Natural killer cell (primary cell): ENCODE results near the gene VIPR1. TPM values are rescaled to one million over a fixed set of nuclear protein-coding genes. Genes with fewer than 3 reads are reported as not detected.

Experiments used
- ATAC-seq, 3 donors: fragments of 150-1000 bp in 2 of 3; fragments of 200-7000 bp in 1 of 3; cut with Tn5 transposase; 1 replicate in 1 of 3; 2 replicates in 2 of 3; pipeline ENCODE4 v1.10.0; 2021; ENCODE audit warnings: mild to moderate bottlenecking in 2 of 3, moderate library complexity in 2 of 3
- DNase-seq, 2 donors: peaks; one replicate each; pipeline versions ENCODE4 v3.0.0 to v3.0.0-alpha.2; 2013 to 2021; ENCODE audit warnings: mixed read lengths in 1 of 2
- H3K27ac ChIP-seq: one replicate; pipeline ENCODE4 v1.5.1; 2013; ENCODE audit warnings: mild to moderate bottlenecking, low read length
- H3K27me3 ChIP-seq: one replicate; pipeline ENCODE4 v1.6.1; 2013; ENCODE audit warnings: low read length; ENCODE audit not compliant: control insufficient read depth, insufficient read depth
- H3K36me3 ChIP-seq: one replicate; pipeline ENCODE4 v1.6.1; 2013; ENCODE audit warnings: low read length; ENCODE audit not compliant: control insufficient read depth, insufficient read depth
- H3K4me1 ChIP-seq: one replicate; pipeline ENCODE4 v1.6.1; 2013; ENCODE audit warnings: low read length; ENCODE audit not compliant: control insufficient read depth, insufficient read depth
- H3K4me3 ChIP-seq: one replicate; pipeline ENCODE4 v1.5.1; 2013; ENCODE audit warnings: low read length
- H3K9me3 ChIP-seq: one replicate; pipeline ENCODE4 v1.6.1; 2013; ENCODE audit warnings: low read length; ENCODE audit not compliant: control insufficient read depth, insufficient read depth
- H3K27ac Mint-ChIP-seq, 2 donors: one replicate each; pipeline ENCODE4 v1.8.0; 2022; ENCODE audit warnings: mild to moderate bottlenecking in 2 of 2, mixed read lengths in 2 of 2, moderate library complexity in 1 of 2
- H3K27me3 Mint-ChIP-seq, 2 donors: one replicate each; pipeline ENCODE4 v1.8.0; 2022; ENCODE audit warnings: low read depth in 2 of 2, mixed read lengths in 2 of 2
- H3K36me3 Mint-ChIP-seq: one replicate; pipeline ENCODE4 v1.8.0; 2022; ENCODE audit warnings: mixed read lengths
- H3K4me1 Mint-ChIP-seq, 2 donors: one replicate each; pipeline ENCODE4 v1.8.0; 2022; ENCODE audit warnings: mixed read lengths in 2 of 2
- H3K4me3 Mint-ChIP-seq: one replicate; pipeline ENCODE4 v1.8.0; 2022; ENCODE audit warnings: mild to moderate bottlenecking, moderate library complexity, mixed read lengths
- H3K9me3 Mint-ChIP-seq, 2 donors: one replicate each; pipeline ENCODE4 v1.8.0; 2022; ENCODE audit warnings: mixed read lengths in 2 of 2
- WGBS: methylation state at CpG from one replicate; pipeline ENCODE4 v1.1.7; 2013; ENCODE audit warnings: missing lambda C conversion rate; ENCODE audit not compliant: insufficient coverage; 5-methylcytosine and 5-hydroxymethylcytosine counted together
- intact Hi-C: fragments of 100-400 bp; cut with micrococcal nuclease; formaldehyde crosslinking; loops from one replicate; pipeline ENCODE4 v1.14.2; 2022
- total RNA-seq, 4 donors: library from RNA; stranded (reverse); fragments of 120-200 nt in 1 of 4; gene quantifications; one replicate each; pipeline versions ENCODE4 v1.2.3 to v1.2.4, GENCODE V29; 2013 to 2022
- TF ChIP-seq, protein P1 (sequence below): fragments of 200-600 bp; IDR thresholded peaks from one replicate; pipeline ENCODE4 v1.8.0; 2022; ENCODE audit warnings: antibody characterized with exemption

Gene VIPR1
- total RNA-seq, 3 donors from 2014 or later (not counting 1 experiment from before 2014, with no cell fraction given): 2.3 to 3.1 (median 2.4) TPM

DNA sequence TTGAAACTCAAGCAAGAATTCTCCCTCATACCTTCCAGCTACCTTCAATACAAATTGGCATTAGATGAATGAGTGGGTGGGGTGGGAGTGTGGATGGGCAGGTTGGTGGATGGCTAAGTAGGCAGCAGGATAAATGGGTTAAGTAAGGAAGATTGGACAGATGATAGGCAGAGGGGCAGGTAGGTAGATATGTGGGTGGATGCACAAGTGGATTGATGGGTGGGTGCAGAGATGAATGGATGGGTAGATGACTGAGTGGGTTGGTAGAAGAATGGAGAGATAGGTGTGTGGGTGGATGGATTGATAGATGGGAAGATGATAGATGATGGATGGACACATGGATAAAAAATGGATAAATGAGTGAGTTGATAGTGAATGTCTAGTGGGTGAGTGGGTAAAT lies 27.6 kb downstream of the VIPR1 start:
- Histone ChIP-seq H3K4me3 (no peak overlapping the region), H3K4me1 (peaks cover 41% of the 10 kb centered on the region), H3K9me3 (no peaks in the 10 kb centered on the region), H3K27ac (no peak overlapping the region), H3K36me3 (no peaks in the 10 kb centered on the region), H3K27me3 (no peaks in the 10 kb centered on the region)
- Mint-ChIP-seq H3K27me3 (no peaks in the 10 kb centered on the region), H3K27ac (no peak overlapping the region), H3K9me3 (peaks cover 0 to 3% of the 10 kb centered on the region in 2 donors), H3K36me3 (no peaks in the 10 kb centered on the region), H3K4me1 (peaks cover 5 to 28% of the 10 kb centered on the region in 2 donors), H3K4me3 (no peak overlapping the region)
- intact Hi-C loops: no loop called here
- no peak for DNase-seq
- no peak for ATAC-seq
- TF ChIP-seq, protein P1, sequence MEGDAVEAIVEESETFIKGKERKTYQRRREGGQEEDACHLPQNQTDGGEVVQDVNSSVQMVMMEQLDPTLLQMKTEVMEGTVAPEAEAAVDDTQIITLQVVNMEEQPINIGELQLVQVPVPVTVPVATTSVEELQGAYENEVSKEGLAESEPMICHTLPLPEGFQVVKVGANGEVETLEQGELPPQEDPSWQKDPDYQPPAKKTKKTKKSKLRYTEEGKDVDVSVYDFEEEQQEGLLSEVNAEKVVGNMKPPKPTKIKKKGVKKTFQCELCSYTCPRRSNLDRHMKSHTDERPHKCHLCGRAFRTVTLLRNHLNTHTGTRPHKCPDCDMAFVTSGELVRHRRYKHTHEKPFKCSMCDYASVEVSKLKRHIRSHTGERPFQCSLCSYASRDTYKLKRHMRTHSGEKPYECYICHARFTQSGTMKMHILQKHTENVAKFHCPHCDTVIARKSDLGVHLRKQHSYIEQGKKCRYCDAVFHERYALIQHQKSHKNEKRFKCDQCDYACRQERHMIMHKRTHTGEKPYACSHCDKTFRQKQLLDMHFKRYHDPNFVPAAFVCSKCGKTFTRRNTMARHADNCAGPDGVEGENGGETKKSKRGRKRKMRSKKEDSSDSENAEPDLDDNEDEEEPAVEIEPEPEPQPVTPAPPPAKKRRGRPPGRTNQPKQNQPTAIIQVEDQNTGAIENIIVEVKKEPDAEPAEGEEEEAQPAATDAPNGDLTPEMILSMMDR: no peak

DNA sequence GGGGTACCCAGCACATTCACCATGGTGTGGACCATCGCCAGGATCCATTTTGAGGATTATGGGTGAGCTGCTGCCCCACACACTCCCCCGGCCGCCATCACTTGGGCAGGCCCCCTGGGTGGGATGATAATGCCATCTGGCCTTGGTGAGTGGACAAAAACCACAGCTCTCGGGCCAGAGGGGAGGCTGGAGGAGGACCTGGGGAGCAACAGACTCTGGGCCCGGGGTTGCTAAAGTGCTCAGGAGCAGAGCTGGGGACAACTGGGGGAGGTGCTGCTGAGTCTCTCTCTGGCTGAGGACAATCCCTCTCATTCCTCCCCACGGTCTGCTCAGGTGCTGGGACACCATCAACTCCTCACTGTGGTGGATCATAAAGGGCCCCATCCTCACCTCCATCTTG lies 29.0 kb downstream of the VIPR1 start:
- no peak overlapping the region for H3K4me3 Mint-ChIP-seq
- DNase-seq (no peak), ATAC-seq (no peak)
- TF ChIP-seq, protein P1: no peak
- H3K27me3 Mint-ChIP-seq: no peaks in the 10 kb centered on the region
- H3K27ac Mint-ChIP-seq: no peak overlapping the region
- H3K4me1 Mint-ChIP-seq: peaks cover 5 to 28% of the 10 kb centered on the region in 2 donors
- no peak overlapping the region for H3K27ac ChIP-seq
- H3K9me3 Mint-ChIP-seq: peaks cover 0 to 3% of the 10 kb centered on the region in 2 donors
- whole genome bisulfite sequencing: 91% methylated on average over 6 of the region's 6 CpGs
- H3K27me3 ChIP-seq: no peaks in the 10 kb centered on the region
- no peak overlapping the region for H3K4me3 ChIP-seq
- no peaks in the 10 kb centered on the region for H3K36me3 ChIP-seq
- no peaks in the 10 kb centered on the region for H3K9me3 ChIP-seq
- H3K4me1 ChIP-seq: peaks cover 36% of the 10 kb centered on the region
- no peaks in the 10 kb centered on the region for H3K36me3 Mint-ChIP-seq
- intact Hi-C loops: no loop called here

DNA sequence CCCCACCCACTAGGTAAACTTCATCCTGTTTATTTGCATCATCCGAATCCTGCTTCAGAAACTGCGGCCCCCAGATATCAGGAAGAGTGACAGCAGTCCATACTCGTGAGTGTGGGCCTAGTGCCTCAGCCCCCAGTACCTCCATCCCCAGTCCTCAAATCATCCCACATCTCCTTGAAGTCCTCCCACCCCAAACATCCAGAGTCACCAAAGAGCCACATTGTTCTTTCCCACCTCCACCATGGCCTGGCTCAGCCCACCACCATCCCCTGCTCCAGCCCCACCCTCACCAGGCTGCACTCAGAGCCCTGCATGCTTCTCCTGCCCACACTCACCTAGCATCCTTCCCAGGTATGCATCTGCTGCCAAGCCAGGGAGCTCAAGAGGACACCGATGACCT lies 29.8 kb downstream of the VIPR1 start:
- Mint-ChIP-seq H3K36me3 (no peaks in the 10 kb centered on the region), H3K27ac (no peak overlapping the region), H3K4me3 (no peak overlapping the region), H3K27me3 (no peaks in the 10 kb centered on the region), H3K4me1 (peaks cover 0 to 22% of the 10 kb centered on the region in 2 donors), H3K9me3 (peaks cover 0 to 3% of the 10 kb centered on the region in 2 donors)
- ATAC-seq: no peak
- 94% methylated on average over 4 of the region's 4 CpGs for WGBS
- intact Hi-C loops: no loop called here
- H3K27me3 ChIP-seq: no peaks in the 10 kb centered on the region
- H3K27ac ChIP-seq: no peak overlapping the region
- H3K9me3 ChIP-seq: no peaks in the 10 kb centered on the region
- H3K4me3 ChIP-seq: no peak overlapping the region
- no peak for DNase-seq
- TF ChIP-seq, protein P1: no peak
- no peaks in the 10 kb centered on the region for H3K36me3 ChIP-seq
- H3K4me1 ChIP-seq: peaks cover 29% of the 10 kb centered on the region

DNA sequence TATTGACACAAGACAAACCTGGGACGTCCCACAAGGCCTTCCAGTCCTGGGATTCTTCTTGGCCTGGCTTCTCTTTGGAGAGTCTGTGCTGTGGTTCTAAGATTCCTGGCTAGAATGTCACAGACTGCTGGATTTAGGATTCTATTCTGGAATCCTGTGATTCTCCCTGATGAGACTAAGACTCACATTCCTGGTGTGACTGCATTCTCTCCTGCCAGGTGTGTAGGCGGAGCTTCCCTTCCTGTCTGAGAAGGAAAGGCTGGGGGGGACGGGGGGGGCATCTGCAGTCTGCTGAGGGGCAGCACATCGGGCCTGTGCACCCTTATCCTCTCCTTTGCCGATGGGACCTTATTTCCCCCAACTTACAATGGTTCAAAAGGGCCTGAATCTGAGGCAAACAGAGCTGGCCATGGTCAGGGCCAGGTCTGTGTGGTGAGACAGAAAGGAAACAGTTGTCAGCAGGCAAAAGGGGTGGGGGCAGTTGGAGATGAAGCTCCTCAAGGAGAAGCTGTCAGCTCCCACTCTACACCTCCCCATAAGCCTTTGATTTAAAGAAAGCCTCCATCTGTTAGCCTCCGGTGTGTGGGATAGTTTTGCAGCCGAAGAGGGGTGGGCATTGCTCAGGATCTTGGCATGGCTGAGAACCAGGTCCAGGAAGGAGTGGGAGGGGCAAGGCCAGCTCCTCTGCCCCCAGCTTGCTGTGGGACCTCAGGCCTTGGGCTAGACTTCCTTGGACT lies 30.9 kb downstream of the VIPR1 start:
- H3K9me3 Mint-ChIP-seq: peaks cover 0 to 3% of the 10 kb centered on the region in 2 donors
- Histone ChIP-seq H3K27me3 (no peaks in the 10 kb centered on the region), H3K27ac (no peak overlapping the region), H3K4me1 (peaks cover 18% of the 10 kb centered on the region), H3K36me3 (no peaks in the 10 kb centered on the region), H3K9me3 (no peaks in the 10 kb centered on the region), H3K4me3 (no peak overlapping the region)
- H3K4me3 Mint-ChIP-seq: no peak overlapping the region
- no peaks in the 10 kb centered on the region for H3K36me3 Mint-ChIP-seq
- H3K27me3 Mint-ChIP-seq: no peaks in the 10 kb centered on the region
- DNase-seq (no peak), ATAC-seq (no peak)
- peaks cover 0 to 20% of the 10 kb centered on the region in 2 donors for H3K4me1 Mint-ChIP-seq
- WGBS: 86% methylated on average over 7 of the region's 7 CpGs
- TF ChIP-seq, protein P1: no peak
- intact Hi-C loops: no loop called here
- H3K27ac Mint-ChIP-seq: no peak overlapping the region
